Measurements from ENCODE around the gene LPP. TPM values are rescaled to one million over a fixed set of nuclear protein-coding genes. Genes with fewer than 3 reads are reported as not detected.
A peak's percentile ranks its signal among the peaks of the same experiment; 100 is the strongest.

The LPP gene
- total and polyA plus RNA-seq, 2 of the 13 experiments (the other 11 are each of a cell fraction or from before 2014, with no cell fraction given): 19.2 to 29.9 TPM

DNA sequence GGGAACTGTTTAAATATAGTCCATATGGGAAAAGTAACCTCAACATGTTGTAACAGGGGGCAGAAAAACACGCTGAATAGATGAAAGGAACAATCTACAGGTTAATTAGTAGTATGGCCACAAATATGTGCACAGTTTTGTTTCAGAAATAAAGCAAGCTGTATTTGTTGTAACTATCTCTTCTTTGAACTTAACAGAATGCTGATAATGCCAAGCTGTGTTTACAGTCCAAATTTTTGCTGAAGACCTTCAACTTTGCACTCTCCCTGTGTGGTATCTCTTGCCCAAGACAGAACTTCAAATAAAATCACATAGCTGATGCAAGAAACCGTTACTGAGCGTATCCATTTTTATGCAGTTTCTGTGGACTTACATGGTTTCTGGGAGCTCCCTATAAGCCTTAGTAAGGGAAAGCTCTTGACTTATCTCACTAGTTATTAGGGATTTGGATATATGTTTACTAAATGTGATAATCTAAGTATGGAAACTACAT, 592.4 kb downstream of the LPP start:
- ChIA-PET POLR2A (interaction anchor here (0.7 to 3.8 kb wide), 27 partner anchors 25 to 1008 kb away, joined by 3 to 33 read pairs (median 4); partner anchors contain the start of gene BCL6), CTCF (ENCODE audit: low intra/inter-chr PET ratio, low total read pairs) (no interaction called here)
- WGBS (ENCODE audit: low lambda C conversion rate): 0% methylated on average over 3 of the region's 3 CpGs
- H3K9ac ChIP-seq (ENCODE audit: insufficient read depth, low read depth, low read length): peak overlapping the region; percentile 65
- ATAC-seq: peak; percentile 97
- H3K36me3 ChIP-seq (replicated peaks in 1 of 2; ENCODE audit: control insufficient read depth in 1 of 2, insufficient read depth in 2 of 2, low read length in 2 of 2): no peaks in the 10 kb centered on the region; a peak in 2 of 5 replicates
- H3K27me3 ChIP-seq (ENCODE audit: control insufficient read depth in 1 of 2, insufficient read depth in 2 of 2, low read length in 2 of 2): no peaks in the 10 kb centered on the region
- no TSS peak for BruUV-seq (replicated peaks)
- intact Hi-C loops (cut with micrococcal nuclease; ENCODE audit: unreplicated experiment): loop anchor here (1.0 to 10.0 kb wide), 6 partner anchors 26 to 1004 kb away; no protein-coding TSS in a partner anchor
- H4K20me1 ChIP-seq (ENCODE audit: insufficient read depth, low read length): no peaks in the 10 kb centered on the region
- H2AFZ ChIP-seq (ENCODE audit: low read length): no peak overlapping the region
- H3K4me1 ChIP-seq (ENCODE audit: insufficient read depth, low read length): peaks cover 81% of the 10 kb centered on the region
- H3K4me2 ChIP-seq (ENCODE audit: low read depth, low read length): peak overlapping the region; percentile 40
- H3K79me2 ChIP-seq (ENCODE audit: insufficient read depth, low read length): no peaks in the 10 kb centered on the region
- peak; percentile 100 for DNase-seq (ENCODE audit: low spot score)
- peak; percentile 85 for FAIRE-seq
- peak overlapping the region; percentile 99 for H3K27ac ChIP-seq (ENCODE audit: extremely low read length, insufficient read depth, low read length)
- in situ Hi-C loops (cut with HindIII; ENCODE audit: extremely low pct_ligation_motif_present, low pct_unique_long_range_greater_than_20kb): loop anchor here (5.0 to 25.0 kb wide), 2 partner anchors 449 to 1009 kb away; partner anchors contain the start of gene BCL6
- H3K4me3 ChIP-seq (replicated peaks in 1 of 3; ENCODE audit: insufficient read depth in 1 of 3, low read depth in 2 of 3, low read length in 3 of 3): peak overlapping the region in 1 of 3 experiments; percentile 1; a peak in 1 of 6 replicates
- H3K9me3 ChIP-seq (ENCODE audit: low read length): peaks cover 5% of the 10 kb centered on the region; the same call in 1 of the 2 replicates
- TF ChIP-seq ZNF703 (CRISPR knock-in tag; IDR thresholded peaks at IDR 0.05; ENCODE audit: borderline replicate concordance) (peak; percentile 97), ELF1 (CRISPR knock-in tag; IDR thresholded peaks at IDR 0.05) (peak; percentile 22; the same call in 1 of the 2 replicates), ZNF788 (CRISPR knock-in tag; IDR thresholded peaks at IDR 0.05; ENCODE audit: borderline replicate concordance) (no peak), KDM5A (IDR thresholded peaks at IDR 0.05; ENCODE audit: borderline replicate concordance, low read length) (no peak; the same call in 1 of the 2 replicates), ZNF670 (CRISPR knock-in tag; IDR thresholded peaks at IDR 0.05; ENCODE audit: borderline replicate concordance) (peak; percentile 95), ZNF549 (CRISPR knock-in tag; IDR thresholded peaks at IDR 0.05) (no peak; the same call in 1 of the 2 replicates), GABPB1 (CRISPR knock-in tag; IDR thresholded peaks at IDR 0.05) (0 out of 2 replicates have a peak, but pooled peaks have one; percentile 37), ZNF235 (CRISPR knock-in tag; IDR thresholded peaks at IDR 0.05; ENCODE audit: borderline replicate concordance) (no peak), ZFAT (CRISPR knock-in tag; conservative IDR thresholded peaks at IDR 0.05) (no peak), ZNF773 (CRISPR knock-in tag; IDR thresholded peaks at IDR 0.05; ENCODE audit: borderline replicate concordance) (no peak), PRMT3 (CRISPR knock-in tag; IDR thresholded peaks at IDR 0.05; ENCODE audit: borderline replicate concordance, low read depth) (no peak), KLF16 (CRISPR knock-in tag; IDR thresholded peaks at IDR 0.05) (peak in 1 of 2 experiments; percentile 98; a peak in 2 of 4 replicates), ZNF17 (CRISPR knock-in tag; IDR thresholded peaks at IDR 0.05) (no peak), SMARCE1 (IDR thresholded peaks at IDR 0.05; ENCODE audit: borderline replicate concordance) (peak; percentile 96; the same call in 1 of the 2 replicates), SRSF1 (optimal IDR thresholded peaks at IDR 0.05; ENCODE audit: low read depth, low read length) (no peak), ZNF660 (CRISPR knock-in tag; IDR thresholded peaks at IDR 0.05; ENCODE audit: borderline replicate concordance, low read depth) (no peak), HDAC2 (CRISPR knock-in tag; IDR thresholded peaks at IDR 0.05) (peak; percentile 96)
- TF ChIP-seq, protein P1, sequence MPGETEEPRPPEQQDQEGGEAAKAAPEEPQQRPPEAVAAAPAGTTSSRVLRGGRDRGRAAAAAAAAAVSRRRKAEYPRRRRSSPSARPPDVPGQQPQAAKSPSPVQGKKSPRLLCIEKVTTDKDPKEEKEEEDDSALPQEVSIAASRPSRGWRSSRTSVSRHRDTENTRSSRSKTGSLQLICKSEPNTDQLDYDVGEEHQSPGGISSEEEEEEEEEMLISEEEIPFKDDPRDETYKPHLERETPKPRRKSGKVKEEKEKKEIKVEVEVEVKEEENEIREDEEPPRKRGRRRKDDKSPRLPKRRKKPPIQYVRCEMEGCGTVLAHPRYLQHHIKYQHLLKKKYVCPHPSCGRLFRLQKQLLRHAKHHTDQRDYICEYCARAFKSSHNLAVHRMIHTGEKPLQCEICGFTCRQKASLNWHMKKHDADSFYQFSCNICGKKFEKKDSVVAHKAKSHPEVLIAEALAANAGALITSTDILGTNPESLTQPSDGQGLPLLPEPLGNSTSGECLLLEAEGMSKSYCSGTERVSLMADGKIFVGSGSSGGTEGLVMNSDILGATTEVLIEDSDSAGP (CRISPR knock-in tag; IDR thresholded peaks at IDR 0.05; ENCODE audit: borderline replicate concordance): no peak
- TF ChIP-seq, protein P2, sequence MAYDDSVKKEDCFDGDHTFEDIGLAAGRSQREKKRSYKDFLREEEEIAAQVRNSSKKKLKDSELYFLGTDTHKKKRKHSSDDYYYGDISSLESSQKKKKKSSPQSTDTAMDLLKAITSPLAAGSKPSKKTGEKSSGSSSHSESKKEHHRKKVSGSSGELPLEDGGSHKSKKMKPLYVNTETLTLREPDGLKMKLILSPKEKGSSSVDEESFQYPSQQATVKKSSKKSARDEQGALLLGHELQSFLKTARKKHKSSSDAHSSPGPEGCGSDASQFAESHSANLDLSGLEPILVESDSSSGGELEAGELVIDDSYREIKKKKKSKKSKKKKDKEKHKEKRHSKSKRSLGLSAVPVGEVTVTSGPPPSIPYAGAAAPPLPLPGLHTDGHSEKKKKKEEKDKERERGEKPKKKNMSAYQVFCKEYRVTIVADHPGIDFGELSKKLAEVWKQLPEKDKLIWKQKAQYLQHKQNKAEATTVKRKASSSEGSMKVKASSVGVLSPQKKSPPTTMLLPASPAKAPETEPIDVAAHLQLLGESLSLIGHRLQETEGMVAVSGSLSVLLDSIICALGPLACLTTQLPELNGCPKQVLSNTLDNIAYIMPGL (CRISPR knock-in tag; IDR thresholded peaks at IDR 0.05; ENCODE audit: borderline replicate concordance in 1 of 2, low read depth in 1 of 2): no peak; a peak in 2 of 4 replicates
- TF ChIP-seq, protein P3, sequence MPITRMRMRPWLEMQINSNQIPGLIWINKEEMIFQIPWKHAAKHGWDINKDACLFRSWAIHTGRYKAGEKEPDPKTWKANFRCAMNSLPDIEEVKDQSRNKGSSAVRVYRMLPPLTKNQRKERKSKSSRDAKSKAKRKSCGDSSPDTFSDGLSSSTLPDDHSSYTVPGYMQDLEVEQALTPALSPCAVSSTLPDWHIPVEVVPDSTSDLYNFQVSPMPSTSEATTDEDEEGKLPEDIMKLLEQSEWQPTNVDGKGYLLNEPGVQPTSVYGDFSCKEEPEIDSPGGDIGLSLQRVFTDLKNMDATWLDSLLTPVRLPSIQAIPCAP (CRISPR knock-in tag; IDR thresholded peaks at IDR 0.05; ENCODE audit: low read depth): no peak
